D721Med (cell line): Measurements from ENCODE around the gene ASTN1.

Experiments used
- DNase-seq: peaks from one replicate; pipeline ENCODE4 v3.0.0; 2011; ENCODE audit warnings: low spot score; ENCODE audit not compliant: insufficient read length
- FAIRE-seq: peaks from 2 replicates; lab custom pipeline; 2011; peaks lifted over from hg19 to GRCh38; lab: Jason Lieb, UNC
- CTCF ChIP-seq: IDR thresholded peaks from 2 replicates; pipeline ENCODE4 v1.5.1; 2012; ENCODE audit warnings: mild to moderate bottlenecking, control low read depth; ENCODE audit not compliant: insufficient read depth; ENCODE audit errors: missing control alignments

The ASTN1 gene

GRCh38 chr1:176899321-176899720 lies 265.2 kb downstream of the ASTN1 start:
- no peak for DNase-seq
- no peak for TF ChIP-seq CTCF
- FAIRE-seq = no peak

- peak; percentile 86 for FAIRE-seq
- TF ChIP-seq CTCF = peak; percentile 97
- peak; percentile 77 for DNase-seq
These were observed 266.9 kb downstream of the ASTN1 start for GRCh38 chr1:176897350-176898236.

GRCh38 chr1:176896216-176896615 lies 268.3 kb downstream of the ASTN1 start:
- no peak for DNase-seq
- TF ChIP-seq CTCF = no peak
- no peak for FAIRE-seq

DNA sequence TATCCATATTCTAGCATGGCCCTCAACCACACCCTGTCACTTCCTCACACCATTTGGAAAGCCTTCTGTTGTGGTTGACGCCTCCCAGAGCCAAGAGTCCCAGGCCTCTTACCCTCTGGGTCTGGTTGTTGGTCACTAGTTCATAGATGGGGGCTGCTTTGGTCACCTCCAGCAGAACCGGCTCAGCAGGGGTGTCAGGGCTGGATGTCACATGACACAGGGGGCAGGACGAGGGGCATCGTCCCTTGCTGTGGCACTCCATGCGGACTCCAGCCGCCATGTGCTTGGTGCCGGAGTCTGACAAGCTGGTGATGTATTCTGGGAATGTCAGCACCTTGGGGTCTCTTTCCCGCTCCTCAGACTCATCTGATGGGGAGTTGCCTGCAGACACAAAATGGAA lies 270.1 kb downstream of the ASTN1 start:
- FAIRE-seq = no peak
- no peak for DNase-seq
- TF ChIP-seq CTCF = no peak

DNA sequence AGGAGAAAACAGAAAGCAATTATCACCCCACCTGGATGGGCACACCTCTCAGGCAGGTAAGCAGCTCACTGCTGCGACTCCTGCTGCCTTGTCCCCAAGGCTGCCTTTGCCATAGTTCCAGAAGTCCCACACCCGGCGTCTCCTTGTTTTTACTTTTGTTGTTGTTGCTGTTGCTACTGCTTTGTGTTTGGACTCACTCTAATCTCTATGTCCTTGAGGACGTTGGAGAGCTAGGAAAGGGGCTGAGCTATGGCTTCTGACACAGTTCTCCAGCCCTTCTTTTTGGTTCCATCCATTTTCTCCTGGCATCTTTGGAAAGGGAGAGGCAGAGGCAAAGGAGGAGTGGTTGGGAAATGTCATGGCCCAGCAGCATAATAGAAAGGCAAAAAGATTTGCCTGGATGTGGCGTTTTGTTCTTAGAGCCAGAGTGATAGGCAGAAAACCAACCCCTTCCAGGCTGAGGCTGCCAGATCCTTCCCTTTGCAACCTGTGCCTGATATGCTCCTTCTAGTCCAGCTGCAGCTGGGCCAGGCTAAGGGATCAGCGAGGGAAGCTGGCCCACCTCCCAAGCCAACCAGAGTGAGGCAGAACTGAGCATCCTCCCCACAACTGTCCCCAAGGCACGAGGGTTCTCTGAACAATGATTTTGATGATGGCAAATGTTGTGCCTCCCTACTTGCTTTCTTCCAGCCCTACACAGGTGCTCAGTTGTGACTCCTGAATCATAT lies 270.7 kb downstream of the ASTN1 start:
- no peak for TF ChIP-seq CTCF
- FAIRE-seq (no peak), DNase-seq (no peak)

- DNase-seq (no peak), FAIRE-seq (no peak)
- TF ChIP-seq CTCF = no peak
These were observed 276.0 kb downstream of the ASTN1 start for GRCh38 chr1:176888471-176889032.
